ENCODE data around the gene AP1B1.
"Not testable (repeated sequence)": the region's sequence is repeated elsewhere in the genome, so short reads cannot be mapped to it uniquely, and the experiment has no call there.

The AP1B1 gene

GRCh38 chr22:29346659-29347058, 41.7 kb downstream of the AP1B1 start:
- DNase-seq: no peak

GRCh38 chr22:29345932-29346331, 42.4 kb downstream of the AP1B1 start:
- DNase-seq: no peak

DNA sequence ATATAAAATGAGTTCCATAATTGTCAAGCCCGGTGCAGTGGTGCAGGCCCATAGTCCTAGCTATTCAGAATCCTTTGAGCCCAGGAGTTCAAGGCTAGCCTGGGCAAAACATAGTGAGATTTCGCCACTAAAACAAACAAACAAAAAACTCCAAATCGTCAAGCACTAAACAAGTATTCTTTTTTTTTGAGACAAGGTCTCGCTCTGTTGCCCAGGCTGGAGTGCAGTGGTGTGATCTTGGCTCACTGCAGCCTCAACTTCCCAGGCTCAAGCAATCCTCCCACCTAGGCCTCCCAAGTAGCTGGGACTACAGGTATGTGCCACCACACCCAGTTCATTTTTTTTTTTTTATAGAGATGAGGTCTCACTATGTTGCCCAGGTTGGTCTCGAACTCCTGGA, 43.5 kb downstream of the AP1B1 start:
- DNase-seq: not testable (repeated sequence)

GRCh38 chr22:29344137-29344536, 44.2 kb downstream of the AP1B1 start:
- no peak for DNase-seq

DNA sequence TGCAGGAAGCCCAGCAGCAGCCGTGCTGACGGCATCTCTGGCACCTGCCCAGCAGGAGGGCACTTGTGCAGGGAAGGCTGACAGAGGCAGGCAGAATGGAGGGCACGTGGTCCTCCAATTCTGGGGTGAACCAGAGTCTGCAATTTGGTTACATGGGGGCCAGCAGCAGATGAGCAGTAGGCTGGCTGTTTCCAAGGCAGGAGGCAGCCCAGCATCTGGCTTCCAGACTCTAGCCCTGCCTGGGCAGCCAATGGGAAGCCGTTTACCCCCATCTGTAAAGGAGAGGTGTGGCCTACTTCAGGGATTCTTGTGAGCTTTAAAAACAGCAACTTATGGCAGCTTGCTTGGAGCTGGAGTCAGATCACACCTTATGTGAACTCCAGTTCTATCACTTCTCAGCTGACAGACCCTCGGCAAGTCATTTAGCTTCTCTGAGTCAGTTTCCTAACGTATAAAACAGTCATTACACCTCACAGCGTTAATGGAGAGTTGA, 45.0 kb downstream of the AP1B1 start:
- DNase-seq: peak; percentile 59

GRCh38 chr22:29342577-29343312, 45.6 kb downstream of the AP1B1 start:
- DNase-seq: no peak

- DNase-seq: no peak
These were observed 46.2 kb downstream of the AP1B1 start for GRCh38 chr22:29342177-29342576.

GRCh38 chr22:29341849-29342127, 46.6 kb downstream of the AP1B1 start:
- DNase-seq: no peak

DNA sequence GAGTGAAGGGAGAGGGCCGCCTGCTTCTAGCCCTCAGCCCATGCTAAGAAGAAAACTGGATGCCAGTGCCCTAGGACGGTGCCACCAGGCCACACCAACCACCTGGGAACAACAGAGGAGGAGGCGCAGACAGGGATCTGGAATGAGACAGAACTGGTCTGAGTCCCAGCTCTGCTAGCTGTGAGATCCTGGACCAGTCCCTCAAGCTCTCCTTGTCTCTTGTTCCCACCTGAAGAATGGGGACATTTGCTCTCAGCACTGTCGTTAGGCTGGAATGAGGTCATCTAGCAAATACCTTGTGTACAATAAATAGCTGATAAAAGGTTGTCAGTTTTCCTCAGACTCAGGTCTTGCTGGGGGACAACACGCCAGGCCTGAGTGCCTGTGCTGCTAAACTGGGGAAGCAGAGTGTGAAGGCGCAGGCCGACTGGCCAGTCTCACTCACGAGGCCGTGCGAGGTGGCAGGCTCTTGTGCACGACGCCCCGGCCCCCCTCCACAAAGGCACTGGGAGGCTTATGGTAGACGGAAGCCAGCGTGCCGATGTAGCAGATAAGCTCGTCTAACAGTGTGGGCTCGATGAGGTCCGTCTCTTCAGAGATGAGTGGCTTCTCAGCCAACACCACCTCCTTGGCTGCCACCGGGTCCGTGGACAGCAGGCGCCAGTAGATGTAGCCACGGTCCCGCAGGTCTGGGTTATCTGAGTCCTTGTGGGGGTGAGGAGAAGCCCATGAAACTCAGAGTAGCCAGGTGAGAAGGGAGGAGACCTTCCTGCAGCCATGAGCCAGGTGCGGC, 47.1 kb downstream of the AP1B1 start:
- DNase-seq: no peak

DNA sequence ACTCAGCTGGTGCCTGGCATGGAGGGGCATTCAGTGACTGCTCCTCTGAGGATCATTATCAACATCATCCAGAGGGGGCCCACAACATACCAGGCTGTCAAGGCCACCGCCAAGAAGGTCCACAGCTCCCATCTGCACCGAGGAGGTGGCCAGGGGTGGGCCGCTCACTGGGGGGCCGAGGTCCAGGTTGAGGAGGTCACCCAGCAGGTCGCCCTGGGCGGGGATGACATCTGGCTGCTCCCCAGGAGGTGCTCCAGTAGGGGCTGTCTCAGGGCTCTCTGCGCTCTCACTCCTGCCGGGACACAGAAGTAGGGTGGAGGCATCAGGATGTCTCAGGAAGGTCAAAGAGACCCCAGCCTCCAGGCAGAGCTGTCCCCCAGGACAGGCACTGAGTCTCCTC, 47.8 kb downstream of the AP1B1 start:
- DNase-seq: no peak

- DNase-seq: no peak
These were observed 48.8 kb downstream of the AP1B1 start for GRCh38 chr22:29339381-29340235.

- DNase-seq: no peak
These were observed 50.0 kb downstream of the AP1B1 start for GRCh38 chr22:29338398-29338797.

DNA sequence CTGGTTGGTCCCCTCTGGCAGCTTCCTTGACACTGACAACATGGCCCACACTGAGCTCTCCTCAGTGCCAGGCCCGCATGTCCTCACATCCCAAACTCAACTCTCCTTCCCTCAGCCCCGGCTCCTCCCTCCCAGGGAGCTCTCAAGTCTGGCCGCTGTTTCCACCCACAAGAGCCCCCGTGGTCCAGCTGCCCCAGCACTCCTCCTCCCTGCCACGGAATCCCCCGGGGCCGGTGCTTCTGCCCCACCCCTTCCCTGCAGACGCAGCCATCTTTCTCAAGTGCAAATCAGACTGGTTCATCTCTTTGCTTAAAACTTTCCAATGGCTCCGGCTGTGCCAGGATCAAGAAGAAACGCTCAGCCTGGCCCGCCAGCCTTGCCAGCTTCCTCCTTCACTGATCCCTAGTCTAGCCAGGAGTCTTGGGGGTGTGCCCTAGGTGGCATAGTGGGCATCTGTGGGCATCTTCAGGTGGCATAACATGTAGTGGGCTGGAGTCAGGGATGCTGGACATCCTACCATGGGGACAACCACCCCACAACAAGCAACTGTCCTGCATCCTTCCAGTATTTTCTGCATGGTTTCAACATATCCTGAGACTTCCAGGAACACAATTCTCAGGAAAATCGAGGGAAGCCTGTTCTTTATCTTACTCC, 50.6 kb downstream of the AP1B1 start:
- DNase-seq: no peak

DNA sequence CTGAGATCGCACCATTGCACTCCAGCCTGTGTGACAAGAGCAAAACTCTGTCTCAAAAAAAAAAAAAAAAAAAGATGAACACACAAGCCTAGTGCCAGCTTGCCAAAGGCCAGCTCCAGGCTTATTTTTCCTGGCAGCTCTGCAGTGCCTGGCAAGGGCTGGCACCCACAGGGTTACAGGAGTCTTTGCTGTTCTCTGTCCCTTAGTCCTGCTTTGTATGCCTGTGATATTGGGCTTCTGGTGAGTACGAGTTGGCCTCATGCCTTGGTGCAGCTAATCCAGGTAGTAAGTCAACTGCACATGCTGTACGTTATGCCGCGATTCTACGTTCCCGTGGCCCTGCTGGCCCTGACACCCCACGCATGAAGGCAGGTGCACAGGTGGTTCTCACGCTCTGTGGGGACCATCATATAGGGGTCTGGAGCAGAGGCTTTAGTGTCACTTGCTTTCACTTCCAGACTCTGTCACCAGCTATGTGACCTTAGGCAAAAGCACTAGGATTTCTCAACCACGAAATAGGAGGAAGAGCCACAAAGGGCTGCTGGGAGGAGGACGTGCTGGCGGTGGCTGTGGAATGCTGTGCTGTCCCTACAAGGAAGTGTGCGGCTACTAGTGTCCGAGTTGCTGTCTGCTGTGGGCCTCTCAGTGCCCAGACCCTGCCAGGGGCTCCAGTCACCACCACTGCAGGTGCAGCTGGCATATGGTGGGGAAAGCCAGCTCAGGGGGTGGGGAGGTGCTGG, 51.4 kb downstream of the AP1B1 start:
- DNase-seq: no peak

GRCh38 chr22:29335656-29336055, 52.7 kb downstream of the AP1B1 start:
- DNase-seq: no peak

GRCh38 chr22:29334696-29335344, 53.5 kb downstream of the AP1B1 start:
- no peak for DNase-seq

- DNase-seq: no peak
These were observed 54.2 kb downstream of the AP1B1 start for GRCh38 chr22:29334148-29334547.

DNA sequence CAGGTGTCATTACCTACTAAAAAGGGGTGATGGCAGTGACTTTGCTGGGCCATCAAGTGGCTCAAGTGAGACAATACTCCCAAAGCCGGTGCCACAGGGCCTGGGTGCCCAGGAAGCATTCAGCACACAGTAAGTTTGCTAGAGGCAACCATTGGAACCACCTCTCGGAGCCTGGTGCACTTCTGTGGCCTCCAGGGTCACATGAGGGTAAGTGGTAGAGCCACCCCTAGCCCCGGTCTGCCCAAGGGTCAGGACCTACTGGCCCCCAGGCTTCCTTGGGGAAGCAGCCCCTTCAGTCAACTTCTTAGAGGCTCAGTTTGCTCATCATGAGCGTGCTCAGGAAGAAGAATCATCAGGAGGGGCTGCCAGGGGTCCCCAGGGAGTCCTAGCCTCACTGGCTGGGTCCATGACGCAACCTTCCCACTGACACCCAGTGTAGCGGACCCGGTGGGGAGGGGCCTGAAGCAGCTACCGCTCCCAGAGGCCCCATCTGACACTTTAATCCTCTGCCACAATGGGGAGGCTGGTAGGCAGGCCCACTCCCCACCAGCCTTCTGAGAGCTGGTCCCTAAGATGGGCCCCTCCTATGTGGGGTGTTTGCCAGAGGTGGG, 55.4 kb downstream of the AP1B1 start:
- no peak for DNase-seq

DNA sequence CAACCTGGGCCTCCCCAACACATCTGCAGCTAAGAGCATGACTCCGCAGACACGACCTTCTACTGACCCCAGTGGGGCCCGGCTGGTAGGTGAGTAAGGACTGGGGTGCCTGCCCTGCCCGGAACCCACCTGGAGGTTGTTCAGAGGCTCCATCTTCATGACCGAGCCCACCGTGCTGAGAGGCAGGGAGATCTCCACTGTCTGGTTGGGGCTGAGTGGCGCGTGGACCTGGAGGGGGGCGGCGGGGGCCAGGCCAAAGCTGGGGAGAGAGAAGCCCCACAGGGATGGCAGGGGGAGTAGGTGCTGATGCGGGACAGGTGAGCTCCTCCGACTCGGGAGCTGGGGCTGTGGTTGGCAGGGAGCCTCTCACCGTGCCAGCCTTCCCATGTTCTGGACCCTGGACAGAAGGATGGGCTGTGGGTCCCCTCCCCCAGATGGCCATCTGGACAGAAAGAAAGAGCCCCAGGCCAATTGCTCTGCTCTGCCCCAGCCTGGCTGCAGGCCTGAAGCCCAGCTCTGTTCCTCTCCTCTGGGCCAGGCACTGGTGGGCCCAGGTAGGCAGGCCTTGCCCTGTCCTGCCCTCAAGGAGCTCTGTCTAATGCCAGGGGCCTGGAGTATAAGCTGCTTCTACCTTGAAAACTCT, 56.6 kb downstream of the AP1B1 start:
- DNase-seq: no peak

DNA sequence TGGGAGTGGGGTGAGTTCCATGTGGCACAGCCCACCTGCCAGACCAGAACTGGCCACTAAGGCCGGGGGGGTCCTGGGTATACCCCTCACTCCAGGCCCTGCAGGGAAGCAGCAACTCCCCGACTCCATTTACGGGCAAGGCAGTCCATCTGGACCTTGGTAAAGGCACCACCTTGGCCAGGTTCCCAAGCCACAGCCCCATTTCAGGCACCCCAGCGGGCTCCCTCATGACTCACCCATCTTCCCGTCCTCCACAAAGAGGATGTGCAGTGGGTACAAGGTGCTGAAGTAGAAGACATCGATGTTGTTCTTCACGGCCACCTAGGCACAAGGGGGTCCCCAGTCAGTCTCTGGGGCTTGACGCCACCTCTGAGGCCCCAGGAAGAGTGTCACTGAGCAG, 57.2 kb downstream of the AP1B1 start:
- no peak for DNase-seq

DNA sequence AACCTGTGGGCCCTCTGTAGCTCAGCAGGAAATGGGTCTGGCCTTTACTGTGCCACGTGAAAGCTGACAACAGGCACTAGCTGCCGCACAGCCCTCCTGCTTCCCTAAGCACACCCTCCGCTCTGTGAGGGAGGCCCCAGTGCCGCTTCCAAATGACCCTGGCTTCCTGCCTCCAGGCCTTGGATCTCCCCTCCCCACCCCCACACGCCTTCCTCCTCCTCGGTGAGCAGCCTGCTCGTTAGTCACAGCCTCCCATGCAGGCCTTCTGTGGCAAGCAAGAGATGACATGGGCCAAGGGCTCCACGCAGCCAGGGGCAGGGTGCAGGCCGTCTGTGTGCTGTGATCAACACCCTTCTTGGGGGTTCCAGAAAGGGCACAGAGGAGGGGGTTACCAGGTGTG, 57.6 kb downstream of the AP1B1 start:
- DNase-seq: no peak

Measured in activated CD4-positive, alpha-beta T cell treated with anti-CD3 and anti-CD28 coated beads, Interleukin-10, Interleukin-2, amounts not matched to agents 100 ng/mL and 50 ng/mL, durations not matched to agents 16 hours and 8 hours (primary cell).